ENCODE results near the gene TPRA1. TPM values are rescaled to one million over a fixed set of nuclear protein-coding genes. Genes with fewer than 3 reads are reported as not detected.
"Not testable (repeated sequence)": the region's sequence is repeated elsewhere in the genome, so short reads cannot be mapped to it uniquely, and the experiment has no call there.

Gene TPRA1
- total RNA-seq, 1 experiment from 2014 or later, result 24.2 TPM

- H3K9me3 Mint-ChIP-seq; H3K4me3 Mint-ChIP-seq; H3K27me3 Mint-ChIP-seq (ENCODE audit: low read depth); H3K4me1 Mint-ChIP-seq; ATAC-seq; DNase-seq (ENCODE audit: low spot score); H3K27ac Mint-ChIP-seq; POLR2A ChIA-PET: not testable (repeated sequence)
- H3K36me3 Mint-ChIP-seq, result peaks cover 88% of the 10 kb centered on the region
- CTCF ChIA-PET, result interaction anchor here (0.6 kb wide), 1 partner anchor 31 kb away, joined by 5 read pairs; no protein-coding TSS in a partner anchor
These were observed 15.0 kb upstream of the TPRA1 start for GRCh38 chr3:127605547-127605946.

- Mint-ChIP-seq H3K4me3 (no peak overlapping the region), H3K27ac (no peak overlapping the region), H3K4me1 (peaks cover 14% of the 10 kb centered on the region), H3K27me3 (ENCODE audit: low read depth) (no peaks in the 10 kb centered on the region), H3K9me3 (no peaks in the 10 kb centered on the region), H3K36me3 (peaks cover 85% of the 10 kb centered on the region)
- ChIA-PET CTCF (no interaction called here), POLR2A (no interaction called here)
- DNase-seq (ENCODE audit: low spot score), result no peak
- TF ChIP-seq AR (CRISPR knock-in tag; IDR thresholded peaks at IDR 0.05) (no peak), ESRRA (CRISPR knock-in tag; IDR thresholded peaks at IDR 0.05; ENCODE audit: borderline replicate concordance) (no peak), KAT7 (CRISPR knock-in tag; IDR thresholded peaks at IDR 0.05; ENCODE audit: borderline replicate concordance) (no peak), FOXJ3 (CRISPR knock-in tag; IDR thresholded peaks at IDR 0.05; ENCODE audit: borderline replicate concordance) (no peak), PRRX2 (CRISPR knock-in tag; IDR thresholded peaks at IDR 0.05) (no peak), SP1 (CRISPR knock-in tag; conservative IDR thresholded peaks at IDR 0.05) (no peak), NFYB (CRISPR knock-in tag; conservative IDR thresholded peaks at IDR 0.05; ENCODE audit: low read depth) (no peak), GTF2I (CRISPR knock-in tag; conservative IDR thresholded peaks at IDR 0.05) (no peak), STAT6 (CRISPR knock-in tag; conservative IDR thresholded peaks at IDR 0.05; ENCODE audit: low read depth) (no peak), JAZF1 (CRISPR knock-in tag; IDR thresholded peaks at IDR 0.05) (no peak), ZNF121 (CRISPR knock-in tag; IDR thresholded peaks at IDR 0.05) (no peak), JUN (CRISPR knock-in tag; IDR thresholded peaks at IDR 0.05) (no peak), E2F1 (CRISPR knock-in tag; IDR thresholded peaks at IDR 0.05) (no peak), TEAD4 (CRISPR knock-in tag; IDR thresholded peaks at IDR 0.05) (no peak), PRDM15 (CRISPR knock-in tag; IDR thresholded peaks at IDR 0.05) (no peak), ZNF219 (CRISPR knock-in tag; IDR thresholded peaks at IDR 0.05; ENCODE audit: borderline replicate concordance) (no peak)
- no peak for ATAC-seq
These were observed 14.1 kb upstream of the TPRA1 start for GRCh38 chr3:127604546-127605165.
